Mucosa of descending colon (tissue), 3 donors: ENCODE results near the gene CYP1A2. TPM values are rescaled to one million over a fixed set of nuclear protein-coding genes. Genes with fewer than 3 reads are reported as not detected.
A peak's percentile ranks its signal among the peaks of the same experiment; 100 is the strongest.

Source experiments
- ATAC-seq: fragments of 200-7000 bp; cut with Tn5 transposase; one replicate; pipeline ENCODE4 v1.9.1; 2020; ENCODE audit warnings: mild to moderate bottlenecking, moderate library complexity
- DNase-seq, 3 donors: peaks; one replicate each; pipeline ENCODE4 v3.0.0-alpha.2; 2020
- H3K36me3 ChIP-seq: fragments of 200-600 bp; one replicate; pipeline ENCODE4 v1.8.0; 2021; ENCODE audit warnings: low read depth, mild to moderate bottlenecking
- H3K4me1 ChIP-seq: fragments of 200-600 bp; one replicate; pipeline ENCODE4 v1.8.0; 2021; ENCODE audit warnings: low read depth, mild to moderate bottlenecking
- H3K4me3 ChIP-seq: fragments of 200-600 bp; one replicate; pipeline ENCODE4 v1.8.0; 2021; ENCODE audit warnings: mild to moderate bottlenecking
- H3K9me3 ChIP-seq: fragments of 200-600 bp; one replicate; pipeline ENCODE4 v1.8.0; 2021; ENCODE audit warnings: mild to moderate bottlenecking
- CTCF ChIP-seq: fragments of 200-600 bp; IDR thresholded peaks from one replicate; pipeline ENCODE4 v1.8.0; 2022; ENCODE audit warnings: antibody characterized with exemption, mild to moderate bottlenecking
- intact Hi-C, 2 donors: fragments of 100-400 bp; cut with DNase I in 1 of 2; cut with micrococcal nuclease in 1 of 2; formaldehyde crosslinking; loops; one replicate each; pipeline versions ENCODE4 v1.11.0 to v1.11.1; 2022; cut with DNase I, micrococcal nuclease
- total RNA-seq, 3 donors: library from RNA; stranded (reverse); fragmentation: NEBNext Ultra II Directional in 2 of 3; extraction: Animal tissue kit (Norgen Biotek cat#: 25700) in 2 of 3; gene quantifications; one replicate each; pipeline versions ENCODE4 v1.2.1 to v1.2.4, GENCODE V29; 2021 to 2023
- donor health status: DM: no; HTN: no; CAD: no; lungs with moderate emphysema.
- donor health status: DM: no; HTN: no; CAD: no.
- donor health status: DM: no; HTN: yes; CAD: no.

Gene CYP1A2
- total RNA-seq, 3 donors from 2014 or later = not detected

GRCh38 chr15:74786551-74787165 lies 38.0 kb downstream of the CYP1A2 start:
- TF ChIP-seq CTCF = no peak
- intact Hi-C loops = no loop called here
- Histone ChIP-seq H3K36me3 (no peaks in the 10 kb centered on the region), H3K4me1 (peaks cover 64% of the 10 kb centered on the region), H3K9me3 (no peaks in the 10 kb centered on the region), H3K4me3 (no peak overlapping the region)
- DNase-seq (peak in 2 of 3 donors; percentile 24 to 67), ATAC-seq (no peak)

GRCh38 chr15:74787251-74788041 lies 38.8 kb downstream of the CYP1A2 start:
- Histone ChIP-seq H3K9me3 (no peaks in the 10 kb centered on the region), H3K4me1 (peaks cover 69% of the 10 kb centered on the region), H3K36me3 (no peaks in the 10 kb centered on the region), H3K4me3 (no peak overlapping the region)
- ATAC-seq = peak; percentile 72
- TF ChIP-seq CTCF = peak; percentile 66
- intact Hi-C loops = no loop called here
- peak; percentile 81 to 93 (median 85) for DNase-seq

- no peaks in the 10 kb centered on the region for H3K36me3 ChIP-seq
- intact Hi-C loops = no loop called here
- TF ChIP-seq CTCF = no peak
- ATAC-seq = no peak
- H3K4me1 ChIP-seq = peaks cover 69% of the 10 kb centered on the region
- H3K9me3 ChIP-seq = no peaks in the 10 kb centered on the region
- no peak overlapping the region for H3K4me3 ChIP-seq
- no peak for DNase-seq
Observed at GRCh38 chr15:74788042-74788682, 39.5 kb downstream of the CYP1A2 start.

- Histone ChIP-seq H3K36me3 (no peaks in the 10 kb centered on the region), H3K4me3 (no peak overlapping the region), H3K9me3 (no peaks in the 10 kb centered on the region), H3K4me1 (peaks cover 66% of the 10 kb centered on the region)
- intact Hi-C loops = no loop called here
- TF ChIP-seq CTCF = no peak
- ATAC-seq = peak; percentile 30
- peak; percentile 61 to 81 (median 62) for DNase-seq
Observed at GRCh38 chr15:74788683-74789151, 40.1 kb downstream of the CYP1A2 start.

GRCh38 chr15:74789171-74789631 lies 40.6 kb downstream of the CYP1A2 start:
- peak; percentile 78 for ATAC-seq
- Histone ChIP-seq H3K4me1 (peaks cover 61% of the 10 kb centered on the region), H3K4me3 (no peak overlapping the region), H3K9me3 (no peaks in the 10 kb centered on the region), H3K36me3 (no peaks in the 10 kb centered on the region)
- intact Hi-C loops = no loop called here
- no peak for TF ChIP-seq CTCF
- DNase-seq = peak; percentile 82 to 88 (median 84)
